Measurements from ENCODE around the gene QARS1.

GRCh38 chr3:49122886-49123545, 18.5 kb upstream of the QARS1 start:
- TF ChIP-seq EP300 (IDR thresholded peaks at IDR 0.05) (no peak), POLR2A (IDR thresholded peaks at IDR 0.05) (no peak), POLR2AphosphoS5 (IDR thresholded peaks at IDR 0.05) (no peak), CTCF (IDR thresholded peaks at IDR 0.05) (no peak)
